HK-2 (cell line): Measurements from ENCODE around the gene SCYL1.
"Not testable (repeated sequence)": the region's sequence is repeated elsewhere in the genome, so short reads cannot be mapped to it uniquely, and the experiment has no call there.

Source experiments
- DNase-seq: peaks from one replicate; pipeline ENCODE4 v3.0.0-alpha.2; 2018; ENCODE audit not compliant: unreplicated experiment

Gene SCYL1

DNA sequence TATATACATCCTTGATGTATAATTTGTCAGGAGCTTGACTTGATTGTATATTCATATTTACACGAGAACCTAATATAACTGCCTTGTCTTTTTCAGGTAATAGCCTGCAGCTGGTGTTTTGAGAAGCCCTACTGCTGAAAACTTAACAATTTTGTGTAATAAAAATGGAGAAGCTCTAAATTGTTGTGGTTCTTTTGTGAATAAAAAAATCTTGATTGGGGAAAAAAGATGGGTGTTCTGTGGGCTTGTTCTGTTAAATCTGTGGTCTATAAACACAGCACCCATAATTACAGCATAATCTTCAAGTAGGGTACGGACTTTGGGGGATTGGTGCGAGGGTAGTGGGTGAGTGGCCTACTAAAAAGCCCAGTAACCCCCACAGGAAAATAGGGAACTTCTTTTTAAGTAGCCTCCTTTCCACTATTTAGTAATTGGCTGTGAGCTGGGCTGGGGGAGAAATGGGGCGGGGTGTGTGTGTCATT, 18.6 kb upstream of the SCYL1 start:
- no peak for DNase-seq

DNA sequence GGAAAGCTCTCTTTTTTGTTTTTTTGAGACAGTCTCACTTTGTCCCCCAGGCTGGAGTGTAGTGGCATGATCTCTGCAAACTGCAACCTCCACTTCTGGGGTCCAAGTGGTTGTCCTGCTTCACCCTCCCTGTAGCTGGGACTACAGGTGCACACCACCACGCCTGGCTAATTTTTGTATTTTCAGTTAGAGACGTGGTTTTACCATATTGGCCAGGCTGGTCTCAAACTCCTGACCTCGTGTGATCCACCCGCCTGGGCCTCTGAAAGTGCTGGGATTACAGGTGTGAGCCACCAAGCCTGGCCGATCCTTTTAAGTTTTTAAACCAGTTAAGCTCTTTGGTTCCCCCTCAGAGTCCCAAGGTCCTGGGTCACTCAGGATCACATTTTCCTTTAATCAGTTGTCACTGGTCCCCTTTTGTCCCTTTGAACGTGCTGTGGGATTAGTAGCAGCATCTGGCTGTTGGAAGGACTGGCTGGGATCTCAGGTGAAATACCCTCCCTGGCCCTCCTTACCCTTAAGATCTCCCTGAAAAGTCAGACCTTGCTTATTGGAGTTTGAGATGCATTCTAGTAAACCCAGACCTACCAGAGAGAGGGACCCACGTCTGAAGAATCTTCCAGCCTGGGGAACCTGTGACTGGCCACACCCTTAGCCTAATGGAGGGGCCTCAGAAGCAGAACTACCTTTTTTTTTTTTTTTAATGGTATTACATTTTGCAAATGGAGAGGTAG, 17.9 kb upstream of the SCYL1 start:
- peak; percentile 84 for DNase-seq

DNA sequence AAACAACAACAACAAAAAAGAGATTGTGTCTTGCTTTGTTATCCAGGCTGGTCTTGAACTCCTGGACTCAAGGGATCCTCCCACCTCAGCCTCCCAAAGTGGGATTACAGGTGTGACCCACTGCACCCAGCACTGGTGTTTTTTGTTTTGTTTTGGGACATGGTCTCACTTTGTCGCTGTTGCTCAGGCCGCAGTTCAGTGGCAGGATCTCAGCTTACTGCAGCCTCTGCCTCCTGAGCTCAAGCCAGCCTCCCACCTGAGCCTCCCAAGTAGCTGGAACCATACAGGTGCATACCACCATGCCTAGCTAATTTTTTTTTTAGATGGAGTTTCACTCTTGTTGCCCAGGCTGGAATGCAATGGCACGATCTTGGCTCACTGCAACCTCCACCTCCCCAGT, 12.6 kb upstream of the SCYL1 start:
- not testable (repeated sequence) for DNase-seq

DNA sequence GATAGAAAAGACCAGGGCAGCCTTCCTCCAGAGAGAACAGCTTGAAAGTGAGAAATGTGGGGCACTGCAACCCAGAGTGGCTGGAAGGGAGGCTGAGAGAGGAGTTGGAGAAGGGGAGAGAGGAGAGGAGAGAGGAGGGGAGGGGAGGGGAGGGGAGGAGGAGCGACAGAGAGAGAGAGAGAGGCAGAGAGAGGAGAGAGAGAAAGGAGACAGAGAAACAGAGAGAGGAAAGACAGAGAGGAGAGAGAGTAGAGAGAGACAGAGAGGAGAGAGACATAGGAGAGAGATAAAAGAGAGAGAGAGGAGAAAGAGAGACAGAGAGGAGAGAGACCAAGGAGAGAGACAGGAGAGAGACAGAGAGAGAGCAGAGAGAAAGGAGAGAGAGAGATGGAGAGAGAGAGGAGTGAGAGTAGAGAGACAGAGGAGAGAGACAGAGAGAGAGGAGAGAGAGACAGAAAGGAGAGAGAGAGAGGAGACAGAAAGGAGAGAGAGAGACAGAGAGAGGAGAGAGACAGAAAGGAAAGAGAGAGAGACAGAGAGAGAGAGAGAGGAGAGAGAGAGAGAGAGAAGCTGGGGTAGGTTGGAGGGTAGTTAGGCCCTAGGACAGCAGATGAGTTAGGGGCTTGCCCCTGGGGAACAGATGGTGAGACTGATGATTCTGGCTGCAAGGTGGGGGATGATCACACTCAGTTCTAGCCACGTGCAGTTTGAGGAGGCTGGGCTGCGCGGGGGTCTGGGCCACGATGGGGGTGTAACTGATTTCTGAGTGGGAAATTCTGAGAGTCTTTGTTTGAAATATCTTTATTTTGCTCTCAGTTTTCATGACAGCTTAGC, 8.5 kb upstream of the SCYL1 start:
- DNase-seq: no peak

DNA sequence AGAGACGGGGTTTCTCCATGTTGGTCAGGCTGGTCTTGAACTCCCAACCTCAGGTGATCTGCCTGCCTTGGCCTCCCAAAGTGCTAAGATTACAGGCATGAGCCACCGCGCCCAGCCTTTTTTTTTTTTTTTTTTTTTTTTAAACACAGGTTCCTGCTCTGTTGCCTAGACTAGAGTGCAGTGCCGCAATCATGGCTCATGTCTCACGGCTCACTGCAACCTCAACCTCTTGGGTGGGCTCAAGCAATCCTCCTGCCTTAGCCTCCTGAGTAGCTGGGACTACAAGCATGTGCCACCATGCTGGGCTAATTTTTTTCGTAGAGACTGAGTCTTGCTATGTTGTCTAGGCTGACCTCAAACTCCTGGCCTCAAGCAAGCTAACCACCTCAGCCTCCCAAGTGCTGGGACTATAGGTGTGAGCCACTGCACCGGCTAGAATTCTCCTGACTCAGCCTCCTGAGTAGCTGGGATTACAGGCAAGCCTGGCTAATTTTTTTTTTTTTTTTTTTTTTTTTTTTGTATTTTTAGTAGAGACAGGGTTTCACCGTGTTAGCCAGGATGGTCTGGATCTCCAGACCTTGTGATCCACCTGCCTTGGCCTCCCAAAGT, 5.8 kb upstream of the SCYL1 start:
- not testable (repeated sequence) for DNase-seq

DNA sequence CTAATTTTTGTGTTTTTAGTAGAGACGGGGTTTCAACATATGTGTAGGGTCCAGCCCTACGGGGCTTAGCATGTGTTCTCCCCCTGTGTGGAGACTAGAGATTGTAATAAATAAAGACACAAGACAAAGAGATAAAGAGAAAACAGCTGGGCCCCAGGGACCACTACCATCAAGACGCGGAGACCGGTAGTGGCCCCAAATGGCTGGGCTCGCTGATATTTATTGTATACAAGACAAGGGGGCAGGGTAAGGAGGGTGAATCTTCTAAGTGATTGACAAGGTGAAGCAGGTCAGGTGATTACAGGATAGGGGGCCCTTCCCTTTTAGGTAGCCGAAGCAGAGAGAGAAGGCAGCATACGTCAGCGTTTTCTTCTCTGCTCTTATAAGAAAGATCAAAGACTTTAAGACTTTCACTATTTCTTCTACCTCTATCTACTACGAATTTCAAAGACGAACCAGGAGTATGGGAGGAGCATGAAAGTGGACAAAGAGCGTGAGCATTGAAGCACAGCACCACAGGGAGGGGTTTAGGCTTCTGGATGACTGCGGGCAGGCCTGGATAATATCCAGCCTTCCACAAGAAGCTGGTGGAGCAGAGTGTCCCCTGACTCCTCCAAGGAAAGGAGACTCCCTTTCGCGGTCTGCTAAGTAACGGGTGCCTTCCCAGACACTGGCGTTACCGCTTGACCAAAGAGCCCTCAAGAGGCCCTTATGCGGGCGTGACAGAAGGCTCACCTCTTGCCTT, 2.9 kb upstream of the SCYL1 start:
- DNase-seq: peak; percentile 40

DNA sequence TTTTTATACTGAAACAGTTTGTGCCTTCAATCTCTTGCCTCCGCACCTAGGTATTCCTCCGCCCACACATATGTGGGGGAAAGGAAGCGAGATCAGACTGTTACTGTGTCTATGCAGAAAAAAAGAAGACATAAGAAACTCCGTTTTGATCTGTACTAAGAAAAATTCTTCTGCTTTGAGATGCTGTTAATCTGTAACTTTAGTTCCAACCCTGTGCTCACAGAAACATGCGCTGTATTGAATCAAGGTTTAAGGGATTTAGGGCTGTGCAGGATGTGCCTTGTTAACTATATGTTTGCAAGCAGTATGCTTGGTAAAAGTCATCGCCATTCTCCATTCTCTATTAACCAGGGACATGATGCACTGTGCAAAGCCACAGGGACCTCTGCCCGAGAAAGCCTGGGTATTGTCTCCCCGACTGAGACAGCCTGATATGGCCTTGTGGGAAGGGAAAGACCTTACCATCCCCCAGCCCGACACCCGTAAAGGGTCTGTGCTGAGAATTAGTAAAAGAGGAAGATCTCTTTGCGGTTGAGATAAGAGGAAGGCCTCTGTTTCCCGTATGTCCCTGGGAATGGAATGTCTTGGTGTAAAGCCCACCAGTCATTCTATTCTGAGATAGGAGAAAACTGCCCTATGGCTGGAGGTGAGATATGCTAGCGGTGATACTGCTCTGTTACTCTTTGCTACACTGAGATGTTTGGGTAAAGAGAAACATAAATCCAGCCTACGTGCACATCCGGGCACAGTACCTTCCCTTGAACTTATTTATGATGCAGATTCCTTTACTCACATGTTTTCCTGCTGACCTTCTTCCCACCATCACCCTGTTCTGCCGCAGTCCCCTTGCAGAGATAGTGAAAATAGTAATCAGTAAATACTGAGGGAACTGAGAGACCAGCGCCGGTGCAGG, 1.9 kb upstream of the SCYL1 start:
- peak; percentile 28 for DNase-seq

DNA sequence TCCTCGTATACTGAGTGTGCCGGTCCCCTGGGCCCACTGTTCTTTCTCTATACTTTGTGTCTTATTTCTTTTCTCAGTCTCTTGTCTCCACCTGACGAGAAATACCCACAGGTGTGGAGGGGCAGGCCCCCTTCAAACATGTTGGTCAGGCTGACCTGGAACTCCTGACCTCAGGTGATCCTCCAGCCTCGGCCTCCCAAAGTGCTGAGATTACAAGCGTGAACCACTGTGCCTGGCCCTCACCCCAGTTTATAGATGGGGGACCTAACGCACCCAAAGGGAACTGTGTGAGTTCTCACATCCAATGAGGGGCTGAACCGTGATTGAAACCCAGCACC, 1.3 kb upstream of the SCYL1 start:
- DNase-seq: not testable (repeated sequence)

DNA sequence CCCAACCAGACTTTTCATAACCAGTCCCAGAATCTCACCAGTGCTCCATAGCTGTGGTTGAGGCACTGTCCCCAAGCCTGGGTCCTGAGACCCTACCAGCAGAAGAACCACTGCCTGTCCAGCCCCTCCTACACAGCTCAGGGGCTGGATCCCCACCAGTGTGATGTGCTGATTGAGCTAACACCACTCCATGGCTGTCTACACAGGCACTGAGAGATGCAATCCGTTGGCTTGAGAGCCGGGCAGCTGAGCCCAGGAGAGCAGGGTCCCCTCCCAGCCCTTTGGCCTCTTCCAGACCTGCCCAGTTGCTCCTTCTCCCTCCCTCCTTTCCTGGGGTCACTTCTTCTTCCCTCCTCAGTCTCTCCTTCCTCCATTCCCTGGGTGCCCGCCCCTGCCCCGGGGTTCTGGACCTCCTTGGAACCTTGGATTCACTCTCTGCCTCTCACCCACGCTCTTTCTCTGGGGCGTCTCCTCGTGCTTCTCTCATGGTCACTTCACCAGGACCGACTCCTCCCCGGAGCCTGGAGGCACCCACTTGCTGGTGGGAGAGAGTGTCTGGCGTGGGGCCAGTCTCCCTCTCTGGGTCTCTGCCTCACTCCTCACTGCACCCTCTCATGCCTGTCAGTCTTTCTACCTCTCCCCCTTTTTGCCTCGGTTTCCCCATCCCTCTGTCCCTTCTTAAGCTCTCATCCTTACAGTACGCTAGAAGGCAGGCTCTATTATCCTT, 706 bp upstream of the SCYL1 start:
- no peak for DNase-seq

DNA sequence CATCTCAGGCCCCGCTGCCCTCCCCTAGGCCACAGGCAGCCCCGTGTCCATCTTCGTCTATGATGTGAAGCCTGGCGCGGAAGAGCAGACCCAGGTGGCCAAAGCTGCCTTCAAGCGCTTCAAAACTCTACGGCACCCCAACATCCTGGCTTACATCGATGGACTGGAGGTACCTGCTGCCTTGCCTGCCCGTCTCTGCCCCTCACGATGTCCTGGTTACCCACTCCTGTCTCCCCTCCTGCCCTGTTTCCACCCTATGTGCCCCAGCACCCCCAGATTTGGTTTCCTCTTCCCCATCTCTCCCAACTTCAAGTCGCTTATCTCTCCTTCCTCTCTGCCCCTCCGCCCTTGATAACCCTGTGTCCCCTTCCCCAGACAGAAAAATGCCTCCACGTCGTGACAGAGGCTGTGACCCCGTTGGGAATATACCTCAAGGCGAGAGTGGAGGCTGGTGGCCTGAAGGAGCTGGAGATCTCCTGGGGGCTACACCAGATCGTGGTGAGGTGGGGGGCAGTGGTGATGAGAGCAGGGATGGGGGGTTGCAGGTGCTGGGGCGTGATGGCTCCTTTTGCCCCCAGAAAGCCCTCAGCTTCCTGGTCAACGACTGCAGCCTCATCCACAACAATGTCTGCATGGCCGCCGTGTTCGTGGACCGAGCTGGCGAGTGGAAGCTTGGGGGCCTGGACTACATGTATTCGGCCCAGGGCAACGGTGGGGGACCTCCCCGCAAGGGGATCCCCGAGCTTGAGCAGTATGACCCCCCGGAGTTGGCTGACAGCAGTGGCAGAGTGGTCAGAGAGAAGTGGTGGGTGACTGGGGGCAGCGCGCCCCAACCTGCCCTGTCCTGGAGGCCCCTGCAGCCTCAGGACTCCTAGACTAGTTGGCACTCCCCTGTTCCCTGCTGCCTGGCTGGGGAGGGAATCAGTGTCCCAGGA, 930 bp downstream of the SCYL1 start:
- DNase-seq: no peak

DNA sequence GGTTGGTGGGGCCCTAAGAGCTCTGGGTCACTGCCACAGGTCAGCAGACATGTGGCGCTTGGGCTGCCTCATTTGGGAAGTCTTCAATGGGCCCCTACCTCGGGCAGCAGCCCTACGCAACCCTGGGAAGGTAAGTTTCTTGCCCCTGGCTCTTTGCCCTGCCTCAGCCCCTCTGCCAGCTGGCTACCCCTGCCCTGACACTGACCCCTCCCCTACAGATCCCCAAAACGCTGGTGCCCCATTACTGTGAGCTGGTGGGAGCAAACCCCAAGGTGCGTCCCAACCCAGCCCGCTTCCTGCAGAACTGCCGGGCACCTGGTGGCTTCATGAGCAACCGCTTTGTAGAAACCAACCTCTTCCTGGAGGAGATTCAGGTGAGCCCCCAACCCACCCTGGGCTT, 1.9 kb downstream of the SCYL1 start:
- no peak for DNase-seq

DNA sequence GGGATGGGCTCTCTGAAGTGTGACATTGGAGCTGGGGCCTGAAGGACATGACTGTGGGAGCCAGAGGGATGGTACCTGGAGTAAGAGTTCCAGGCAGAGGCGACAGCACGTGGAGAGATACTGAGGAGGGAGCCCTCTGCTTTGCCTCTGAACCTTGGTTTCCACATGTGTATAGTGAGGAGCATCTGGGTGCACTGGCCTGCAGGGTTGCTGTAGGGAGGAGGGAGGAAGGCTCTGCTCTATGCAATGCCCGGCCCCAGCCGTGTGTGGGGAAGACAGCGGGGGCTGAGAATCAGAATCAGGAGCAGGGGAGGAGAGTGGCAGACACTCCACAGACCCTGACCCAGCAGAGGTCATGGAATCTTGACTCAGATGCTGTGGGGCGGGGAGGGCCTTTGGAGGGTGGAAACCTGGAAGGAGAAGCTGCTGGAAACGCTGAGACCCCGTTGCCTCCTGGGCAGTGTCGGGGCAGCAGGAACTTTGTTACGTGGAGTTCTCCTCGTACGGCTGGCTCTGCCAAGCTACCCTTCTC, 4.0 kb downstream of the SCYL1 start:
- no peak for DNase-seq

DNA sequence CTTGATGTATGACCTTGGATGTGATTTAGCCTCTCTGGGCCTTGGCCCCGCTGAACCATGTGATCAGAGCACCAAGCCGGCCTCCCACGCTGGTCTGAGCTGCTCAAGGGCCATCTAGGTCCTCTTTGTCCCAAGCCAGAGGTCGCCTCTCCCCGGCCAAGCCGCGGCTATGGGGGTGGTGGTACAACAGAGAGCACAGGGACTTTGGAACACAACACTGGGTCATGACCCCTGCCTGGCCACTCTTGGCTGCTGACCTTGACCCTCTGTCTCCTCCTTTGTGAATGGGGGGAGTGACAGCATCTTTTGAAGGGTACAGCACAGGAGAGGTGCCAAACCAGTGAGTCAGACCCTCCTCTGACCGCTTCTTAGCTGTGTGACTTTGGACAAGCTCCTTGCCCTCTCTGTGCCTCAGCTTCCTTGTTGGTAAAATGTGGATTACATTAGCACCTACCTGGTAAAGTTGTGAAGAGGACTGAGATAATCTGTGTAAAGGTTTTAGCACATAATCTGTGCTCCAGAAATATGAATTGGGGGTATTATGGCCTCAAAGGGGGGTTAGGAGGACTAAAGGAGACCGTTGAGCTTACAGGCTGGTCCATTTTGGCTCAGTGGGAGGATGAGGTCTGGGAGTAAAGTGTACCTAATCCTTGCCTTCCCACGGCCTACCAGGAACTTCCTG, 4.7 kb downstream of the SCYL1 start:
- DNase-seq: no peak

DNA sequence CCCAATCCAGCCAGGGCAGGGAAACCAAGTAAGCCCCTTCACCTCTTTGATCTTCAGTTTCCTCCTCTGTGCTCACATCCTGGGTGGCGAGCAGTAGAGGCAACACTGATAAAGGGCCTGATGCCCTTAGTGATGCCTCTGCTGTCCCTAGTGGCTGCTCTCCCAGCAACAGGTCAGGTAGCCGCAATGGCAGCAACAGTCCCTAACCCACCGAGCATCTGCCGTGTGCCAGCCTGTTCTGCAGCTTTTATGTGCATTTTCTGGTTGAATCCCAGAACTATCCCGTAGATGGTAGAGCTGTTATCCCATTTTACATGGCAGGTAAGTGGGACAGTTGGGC, 5.2 kb downstream of the SCYL1 start:
- no peak for DNase-seq

DNA sequence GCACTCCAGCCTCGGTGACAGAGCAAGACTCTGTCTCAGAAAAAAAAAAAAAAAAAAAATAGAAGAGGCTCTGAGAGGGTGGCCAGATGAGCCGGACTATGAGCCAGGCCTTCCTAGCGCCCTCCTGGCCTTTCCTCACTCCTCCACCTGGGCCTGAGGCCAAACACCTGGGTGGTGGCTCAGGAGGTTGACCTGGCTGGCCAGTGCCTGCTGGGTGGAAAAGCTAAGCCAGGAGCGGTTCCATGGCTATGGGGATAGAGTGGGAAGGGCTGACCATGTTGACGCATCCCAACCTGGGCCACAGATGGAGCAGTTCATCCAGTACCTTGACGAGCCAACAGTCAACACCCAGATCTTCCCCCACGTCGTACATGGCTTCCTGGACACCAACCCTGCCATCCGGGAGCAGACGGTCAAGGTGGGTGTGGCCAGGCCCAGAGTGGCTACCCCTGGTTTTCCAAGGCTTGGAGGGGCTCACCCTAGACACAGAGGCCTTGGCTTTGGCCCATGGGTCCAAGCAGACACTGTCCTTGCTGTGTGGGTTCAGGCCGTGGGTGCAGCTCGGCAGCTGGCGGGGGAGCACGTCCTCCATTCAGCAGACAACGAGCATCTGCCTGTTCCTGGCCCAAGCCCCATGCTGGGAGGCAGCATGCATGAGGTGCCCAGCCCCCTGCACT, 7.6 kb downstream of the SCYL1 start:
- DNase-seq: no peak

DNA sequence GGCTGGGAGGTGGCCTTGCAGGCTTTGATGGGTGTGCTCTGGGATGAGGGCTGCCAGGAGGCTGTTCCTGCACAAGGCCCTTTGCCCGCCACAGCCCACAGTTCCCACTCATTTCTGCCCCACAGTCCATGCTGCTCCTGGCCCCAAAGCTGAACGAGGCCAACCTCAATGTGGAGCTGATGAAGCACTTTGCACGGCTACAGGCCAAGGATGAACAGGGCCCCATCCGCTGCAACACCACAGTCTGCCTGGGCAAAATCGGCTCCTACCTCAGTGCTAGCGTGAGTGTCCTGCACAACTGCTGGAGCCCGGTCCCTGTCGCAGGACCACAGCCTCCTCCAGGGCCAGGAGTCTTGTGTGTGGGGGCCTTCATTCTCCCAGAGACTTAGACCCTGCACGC, 10.2 kb downstream of the SCYL1 start:
- DNase-seq: no peak

DNA sequence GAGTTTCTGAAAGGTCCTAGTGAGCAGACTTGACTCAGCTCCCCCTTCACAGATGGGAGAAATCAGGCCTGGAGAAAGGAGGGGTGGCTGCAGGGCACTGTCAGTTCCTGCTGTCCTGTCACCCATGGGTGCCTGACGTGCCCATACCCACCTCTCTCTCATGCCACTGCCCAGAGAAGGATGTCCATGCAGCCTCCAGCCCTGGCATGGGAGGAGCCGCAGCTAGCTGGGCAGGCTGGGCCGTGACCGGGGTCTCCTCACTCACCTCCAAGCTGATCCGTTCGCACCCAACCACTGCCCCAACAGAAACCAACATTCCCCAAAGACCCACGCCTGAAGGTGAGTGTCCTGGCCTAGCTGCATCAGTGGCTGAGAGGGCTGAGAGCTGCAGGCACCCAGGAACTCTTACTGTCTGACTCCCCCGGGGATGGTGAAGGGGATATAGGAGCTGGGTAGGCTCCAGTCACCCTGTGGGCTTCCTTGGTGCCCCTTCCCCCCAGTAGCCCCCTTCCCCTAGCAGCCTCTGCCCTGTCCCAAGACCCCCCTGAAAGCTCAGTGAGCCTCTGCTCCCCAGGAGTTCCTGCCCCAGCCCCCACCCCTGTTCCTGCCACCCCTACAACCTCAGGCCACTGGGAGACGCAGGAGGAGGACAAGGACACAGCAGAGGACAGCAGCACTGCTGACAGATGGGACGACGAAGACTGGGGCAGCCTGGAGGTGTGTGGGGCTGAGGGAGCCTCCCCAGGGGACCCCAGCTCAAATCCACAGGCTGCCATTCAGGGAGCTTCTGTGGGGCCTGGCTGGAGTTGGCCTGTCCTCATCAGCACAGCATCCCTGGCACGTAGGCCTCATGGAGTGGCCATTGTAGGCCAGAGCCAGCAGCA, 11.8 kb downstream of the SCYL1 start:
- no peak for DNase-seq
